HG02623 (cell line): ENCODE measurements around the gene FAM124A.

ENCODE experiments used
- ATAC-seq: cut with Tn5 transposase; IDR thresholded peaks from one replicate; pipeline ENCODE4 v1.9.1; 2021; ENCODE audit warnings: moderate library complexity; ENCODE audit not compliant: unreplicated experiment

The FAM124A gene

GRCh38 chr13:51222037-51222685, at the start of gene FAM124A:
Gene FAM124A, plus strand, starts transcription at chr13:51222398. Its CDS starts 104 bp downstream, at chr13:51222502.
- peak; percentile 68 for ATAC-seq

DNA sequence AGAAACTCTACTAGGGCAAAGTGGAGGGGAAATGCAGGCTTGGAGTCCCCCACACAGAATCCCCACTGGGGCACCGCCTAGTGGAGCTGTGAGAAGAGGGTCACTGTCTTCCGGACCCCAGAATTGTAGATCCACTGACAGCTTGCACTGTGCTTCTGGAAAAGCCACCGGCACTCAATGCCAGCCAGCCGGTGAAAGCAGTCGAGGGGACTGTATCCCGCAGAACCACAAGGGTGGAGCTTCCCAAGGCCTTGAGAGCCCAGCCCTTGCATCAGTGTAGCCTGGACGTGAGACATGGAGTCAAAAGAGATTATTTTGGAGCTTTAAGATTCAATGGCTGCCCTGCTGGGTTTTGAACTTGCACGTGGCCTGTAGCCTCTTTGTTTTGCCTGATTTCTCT, 47.2 kb upstream of the FAM124A start:
- no peak for ATAC-seq

DNA sequence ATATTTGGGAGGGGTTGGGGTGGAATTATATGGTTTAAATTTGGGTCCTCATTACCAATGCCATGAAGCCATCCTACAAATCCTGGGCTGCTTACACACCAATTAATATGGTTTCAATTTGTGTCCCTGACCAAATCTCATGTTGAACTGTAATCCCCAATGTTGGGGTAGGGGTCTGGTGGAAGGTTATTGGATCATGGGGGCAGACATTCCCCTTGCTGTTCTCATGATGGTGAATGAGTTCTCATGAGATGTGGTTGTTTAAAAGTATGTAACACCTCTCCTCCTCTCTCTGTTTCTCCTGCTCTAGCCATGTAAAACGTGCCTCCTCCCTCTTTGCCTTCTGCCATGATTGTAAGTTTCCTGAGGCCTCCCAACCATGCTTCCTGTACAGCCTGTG, 46.6 kb upstream of the FAM124A start:
- no peak for ATAC-seq

- no peak for ATAC-seq
These were observed 45.0 kb upstream of the FAM124A start for GRCh38 chr13:51177188-51177587.

GRCh38 chr13:51178456-51179074, 43.6 kb upstream of the FAM124A start:
- no peak for ATAC-seq

- ATAC-seq: no peak
These were observed 42.7 kb upstream of the FAM124A start for GRCh38 chr13:51179432-51179971.

DNA sequence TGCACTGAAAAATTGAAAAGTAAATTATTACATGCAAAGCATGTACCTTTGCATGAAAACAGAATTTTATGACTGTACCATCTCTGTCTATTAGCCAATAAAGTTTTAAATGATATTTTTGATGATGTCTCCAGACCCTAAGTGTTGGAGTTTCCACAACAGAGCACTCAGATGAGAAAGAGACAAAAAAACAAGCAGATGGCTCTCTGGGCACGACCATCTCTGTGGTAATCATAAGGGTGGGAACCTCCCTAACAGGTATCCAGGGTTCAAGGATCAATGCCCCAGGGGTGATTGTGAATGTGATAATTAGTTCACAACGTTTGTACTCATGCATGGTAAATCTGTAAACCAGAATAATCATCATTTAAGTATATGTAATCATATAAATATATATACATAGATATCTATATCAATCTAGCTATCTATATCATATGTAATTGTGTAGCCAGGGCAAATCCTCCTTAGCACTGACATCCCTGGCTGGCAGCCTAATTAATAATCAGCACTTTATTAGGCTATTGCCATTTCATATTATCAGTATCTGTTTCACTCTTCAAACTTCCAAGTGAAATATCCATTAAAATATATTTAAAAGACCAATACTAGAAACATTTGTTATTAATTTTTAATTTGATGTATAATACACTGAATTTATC, 41.2 kb upstream of the FAM124A start:
- ATAC-seq: no peak

DNA sequence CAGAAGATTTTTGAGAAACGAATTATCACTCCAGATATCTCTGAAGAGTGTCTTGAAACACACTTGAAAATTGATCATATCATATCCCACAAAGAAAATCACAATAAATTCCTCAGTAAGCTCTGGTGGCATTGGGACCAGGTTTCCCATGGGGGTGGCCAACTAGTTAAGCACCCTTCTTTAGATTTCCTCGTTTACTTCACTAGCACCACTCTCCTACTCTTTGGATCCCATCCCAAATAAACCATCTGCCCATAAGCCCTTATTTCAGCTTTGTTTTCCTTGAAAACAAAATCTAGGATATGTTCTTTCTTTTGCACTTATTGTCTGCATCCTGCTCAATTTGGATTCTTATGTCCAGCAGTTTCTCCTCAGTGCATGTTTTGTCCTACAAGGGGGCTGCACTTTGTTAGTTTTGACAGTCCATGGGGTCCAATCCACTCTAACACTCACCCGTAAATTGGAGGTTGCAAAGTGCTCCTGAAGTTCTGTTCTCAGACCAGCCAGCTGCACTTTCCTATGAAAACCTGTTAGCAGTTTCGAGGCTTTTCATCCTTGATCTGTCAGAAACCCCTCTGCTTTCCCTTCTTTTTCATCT, 40.3 kb upstream of the FAM124A start:
- ATAC-seq: no peak

DNA sequence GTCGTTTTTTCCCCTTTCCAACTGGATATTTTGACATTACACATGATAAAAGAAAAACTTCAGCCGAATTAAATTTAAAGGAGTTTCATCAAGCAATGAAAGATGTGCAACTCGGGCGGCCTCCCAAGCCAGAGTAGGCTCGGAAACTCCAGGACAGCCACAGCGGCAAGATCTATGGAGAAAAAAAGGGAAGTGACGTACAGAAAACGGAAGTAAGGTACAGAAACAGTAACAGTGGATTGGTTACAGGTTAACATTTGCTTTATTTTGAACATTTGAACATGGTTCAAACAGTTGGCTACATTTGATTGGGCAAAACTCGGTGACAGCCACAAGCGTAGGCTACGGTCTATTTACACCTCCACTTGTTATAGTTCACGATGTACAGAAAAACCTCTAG, 30.5 kb upstream of the FAM124A start:
- no peak for ATAC-seq

DNA sequence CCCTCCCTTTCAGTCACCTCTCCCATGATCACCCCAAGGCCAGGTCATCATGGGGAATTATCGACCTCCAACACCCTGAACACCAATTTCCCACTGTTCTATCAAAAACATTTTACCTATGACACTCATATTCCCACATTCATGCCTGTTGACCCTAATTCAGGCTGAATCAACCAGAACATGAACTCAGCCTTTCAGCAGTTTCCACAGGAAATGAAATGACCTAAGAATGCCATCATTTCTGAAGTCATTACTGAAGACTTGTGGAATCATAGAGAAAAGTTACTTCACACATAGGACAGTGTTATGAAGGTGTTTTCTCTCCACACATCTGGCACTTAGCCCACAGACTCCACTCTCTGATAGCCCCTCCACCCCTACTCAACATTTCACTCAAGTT, 29.9 kb upstream of the FAM124A start:
- ATAC-seq: no peak

- ATAC-seq: no peak
These were observed 28.8 kb upstream of the FAM124A start for GRCh38 chr13:51193387-51193786.

DNA sequence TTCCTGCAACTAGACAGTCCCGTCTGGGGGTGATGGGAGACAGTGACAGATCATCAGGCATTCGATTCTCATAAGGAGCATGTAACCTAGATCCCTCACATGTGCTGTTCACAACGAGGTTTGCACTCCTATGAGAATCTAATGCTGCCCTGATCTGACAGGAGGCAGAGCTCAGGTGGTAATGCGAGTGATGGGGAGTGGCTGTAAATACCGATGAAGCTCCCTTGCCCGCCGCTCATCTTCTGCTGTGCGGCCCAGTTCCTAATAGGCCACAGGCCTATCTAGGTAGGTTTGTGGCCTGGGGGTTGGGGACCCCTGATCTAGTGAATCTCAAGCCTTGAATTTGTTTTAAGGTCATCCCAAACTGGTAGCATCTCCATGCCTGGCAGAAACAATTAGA, 27.3 kb upstream of the FAM124A start:
- ATAC-seq: no peak

DNA sequence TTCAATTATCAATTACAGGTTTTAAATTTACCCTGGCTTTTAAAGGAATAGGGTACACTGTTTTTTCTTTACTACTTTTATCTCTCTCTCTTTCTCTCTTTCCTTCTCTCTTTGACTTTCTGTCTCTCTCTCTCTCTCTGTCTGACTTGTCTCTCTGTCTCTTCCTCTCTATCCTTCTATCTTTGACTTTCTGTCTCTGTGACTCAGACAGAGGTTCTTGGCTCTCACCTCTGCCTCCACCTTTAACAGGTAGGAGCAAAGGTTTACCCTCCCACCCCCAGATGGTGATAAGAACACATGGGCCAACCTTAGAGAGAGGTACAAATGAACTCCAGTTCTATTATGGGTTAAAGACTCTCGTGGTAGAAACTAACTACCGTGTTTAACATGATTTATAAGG, 20.3 kb upstream of the FAM124A start:
- no peak for ATAC-seq

DNA sequence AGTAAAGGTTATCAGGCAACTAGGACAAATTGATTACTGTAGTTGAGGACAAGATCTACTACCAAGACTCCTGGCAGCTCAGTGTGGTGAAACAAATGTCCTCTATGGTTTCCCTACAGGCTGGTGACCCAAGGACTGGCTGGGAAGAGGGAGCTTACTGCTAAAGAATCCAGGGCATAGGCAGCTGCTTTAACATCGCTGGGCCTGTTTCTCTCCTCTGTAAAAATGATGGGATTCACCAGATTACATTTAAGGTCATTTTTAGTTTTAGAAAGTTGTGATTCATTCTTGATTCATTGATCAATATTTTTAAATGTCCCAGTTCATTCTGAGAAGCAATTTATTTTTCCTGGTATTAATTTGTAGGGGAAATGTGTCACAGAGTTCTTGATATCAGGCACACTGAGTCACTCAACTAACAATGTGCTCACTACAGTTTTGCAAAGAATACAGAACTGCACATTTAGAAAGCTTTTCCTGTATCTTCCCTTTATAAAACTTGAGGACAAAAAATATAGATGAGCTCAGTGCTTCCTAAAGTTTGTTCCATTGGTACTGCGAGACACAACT, 19.6 kb upstream of the FAM124A start:
- ATAC-seq: no peak

DNA sequence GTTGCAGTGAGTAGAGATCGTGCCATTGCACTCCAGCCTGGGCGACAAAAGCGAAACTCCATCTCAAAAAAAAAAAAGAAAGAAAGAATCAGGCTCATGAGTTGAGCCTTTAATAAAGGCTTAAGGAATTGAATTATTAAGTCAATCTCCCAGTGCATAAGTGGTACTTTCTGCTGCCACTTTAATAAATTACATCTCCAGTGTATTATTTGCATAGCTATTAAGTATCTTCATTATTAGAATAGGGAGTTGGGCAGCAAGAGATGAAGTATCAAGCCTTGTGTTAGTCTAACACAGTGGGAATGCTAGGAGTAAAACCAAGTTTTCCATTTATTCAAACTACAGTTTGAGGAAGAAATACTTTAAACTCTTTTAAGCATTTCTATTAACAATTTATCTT, 15.6 kb upstream of the FAM124A start:
- ATAC-seq: no peak

DNA sequence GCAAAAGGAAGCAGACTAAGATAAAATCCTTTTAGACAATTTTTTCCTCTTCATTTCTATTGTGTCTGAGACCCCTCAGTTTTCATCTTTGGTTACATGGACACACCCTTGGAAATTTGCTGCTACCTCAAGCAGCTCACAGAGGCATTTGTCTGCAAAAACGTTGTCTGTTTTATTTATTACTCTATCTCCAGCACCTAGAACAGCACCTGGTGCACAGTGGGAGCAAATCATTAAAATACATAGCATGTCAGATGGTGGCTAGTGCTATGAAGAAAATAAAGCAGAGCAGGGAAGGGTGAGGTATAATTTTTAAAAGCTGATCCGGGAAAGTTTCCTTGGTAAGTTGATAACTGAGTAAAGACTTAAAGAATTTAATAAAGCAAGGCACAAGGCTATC, 14.3 kb upstream of the FAM124A start:
- ATAC-seq: no peak

- no peak for ATAC-seq
These were observed 13.5 kb upstream of the FAM124A start for GRCh38 chr13:51208716-51209115.

GRCh38 chr13:51211910-51212309, 10.3 kb upstream of the FAM124A start:
- ATAC-seq: no peak

DNA sequence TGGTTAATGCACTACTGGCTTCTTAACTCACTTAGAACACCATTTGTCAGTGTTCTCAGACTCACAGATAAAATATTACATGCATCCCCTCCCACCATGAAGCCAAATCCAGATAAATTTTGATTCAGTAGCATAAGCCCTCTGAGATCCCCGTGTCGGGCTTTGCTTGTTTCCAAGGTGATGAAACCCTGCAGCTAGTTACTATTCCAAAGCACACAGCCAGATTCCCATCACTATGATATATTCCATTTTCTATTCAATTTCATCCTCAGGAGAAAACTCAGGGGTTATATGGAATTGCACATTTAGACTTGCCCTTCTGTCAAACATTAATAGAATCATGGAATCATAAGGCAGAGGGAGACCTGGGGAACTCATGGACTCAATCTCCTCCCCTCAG, 9.4 kb upstream of the FAM124A start:
- ATAC-seq: no peak

- no peak for ATAC-seq
These were observed 8.9 kb upstream of the FAM124A start for GRCh38 chr13:51213173-51213728.

- ATAC-seq: no peak
These were observed 3.6 kb upstream of the FAM124A start for GRCh38 chr13:51218626-51219025.
